ENCODE data around the gene TREH. TPM values are rescaled to one million over a fixed set of nuclear protein-coding genes. Genes with fewer than 3 reads are reported as not detected.
"Not testable (repeated sequence)": the region's sequence is repeated elsewhere in the genome, so short reads cannot be mapped to it uniquely, and the experiment has no call there.

The TREH gene, protein sequence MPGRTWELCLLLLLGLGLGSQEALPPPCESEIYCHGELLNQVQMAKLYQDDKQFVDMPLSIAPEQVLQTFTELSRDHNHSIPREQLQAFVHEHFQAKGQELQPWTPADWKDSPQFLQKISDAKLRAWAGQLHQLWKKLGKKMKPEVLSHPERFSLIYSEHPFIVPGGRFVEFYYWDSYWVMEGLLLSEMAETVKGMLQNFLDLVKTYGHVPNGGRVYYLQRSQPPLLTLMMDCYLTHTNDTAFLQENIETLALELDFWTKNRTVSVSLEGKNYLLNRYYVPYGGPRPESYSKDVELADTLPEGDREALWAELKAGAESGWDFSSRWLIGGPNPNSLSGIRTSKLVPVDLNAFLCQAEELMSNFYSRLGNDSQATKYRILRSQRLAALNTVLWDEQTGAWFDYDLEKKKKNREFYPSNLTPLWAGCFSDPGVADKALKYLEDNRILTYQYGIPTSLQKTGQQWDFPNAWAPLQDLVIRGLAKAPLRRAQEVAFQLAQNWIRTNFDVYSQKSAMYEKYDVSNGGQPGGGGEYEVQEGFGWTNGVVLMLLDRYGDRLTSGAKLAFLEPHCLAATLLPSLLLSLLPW
- total RNA-seq (1.0 TPM), polyA plus RNA-seq (ENCODE audit: insufficient read depth, low read depth, low replicate concordance) (10.2 TPM)
- long read RNA-seq, donor 1: 0 reads
- long read RNA-seq, donor 2: 0 reads
- long read RNA-seq, donor 3: 0 reads
- long read RNA-seq, donor 4: 0 reads
- long read RNA-seq, donor 5: 0 reads
- long read RNA-seq, donor 6: 0 reads
- long read RNA-seq, donor 7, partial matches to known transcripts: 0 of 2 reads
- long read RNA-seq, donor 7, other reads (novel, unspliced or antisense): 0 of 2 reads
- long read RNA-seq, donor 8: 0 reads
- long read RNA-seq, donor 9: 0 reads
- long read RNA-seq, donor 10, partial matches to known transcripts: 0 of 1 reads
- long read RNA-seq, donor 10, other reads (novel, unspliced or antisense): 0 of 1 reads

- Histone ChIP-seq H3K9me3 (ENCODE audit: control insufficient read depth in 2 of 3, insufficient read depth in 1 of 3, low read length in 3 of 3) (no peaks in the 10 kb centered on the region), H3K4me3 (ENCODE audit: low read length in 3 of 3) (peak within 1 kb of the TSS in 2 of 3 donors; percentile 14 to 23), H3K27me3 (ENCODE audit: control insufficient read depth, insufficient read depth, low read length) (no peaks in the 10 kb centered on the region), H3K9ac (ENCODE audit: low read length in 3 of 3) (no peak within 1 kb of the TSS), H3K36me3 (ENCODE audit: control insufficient read depth in 2 of 3, insufficient read depth in 3 of 3, low read length in 3 of 3) (no peaks in the 10 kb centered on the region), H3K27ac (ENCODE audit: low read depth in 2 of 2, low read length in 2 of 2) (peak within 1 kb of the TSS; percentile 1 to 17), H3K4me1 (ENCODE audit: control insufficient read depth in 2 of 3, insufficient read depth in 2 of 3, low read depth in 1 of 3, low read length in 3 of 3) (peaks cover 0 to 5% (median 4%) of the 10 kb centered on the region in 3 donors)
- TF ChIP-seq CTCF (IDR thresholded peaks at IDR 0.05; ENCODE audit: borderline replicate concordance, extremely low read depth, insufficient read depth): no peak
- DNase-seq (no peak), FAIRE-seq (no peak)
- intact Hi-C loops (cut with DNase I): no loop called here
These were observed at the start of gene TREH for GRCh38 chr11:118679483-118679882. TREH (minus strand) TSS chr11:118679650; CDS start chr11:118679627, 23 bp downstream.

DNA sequence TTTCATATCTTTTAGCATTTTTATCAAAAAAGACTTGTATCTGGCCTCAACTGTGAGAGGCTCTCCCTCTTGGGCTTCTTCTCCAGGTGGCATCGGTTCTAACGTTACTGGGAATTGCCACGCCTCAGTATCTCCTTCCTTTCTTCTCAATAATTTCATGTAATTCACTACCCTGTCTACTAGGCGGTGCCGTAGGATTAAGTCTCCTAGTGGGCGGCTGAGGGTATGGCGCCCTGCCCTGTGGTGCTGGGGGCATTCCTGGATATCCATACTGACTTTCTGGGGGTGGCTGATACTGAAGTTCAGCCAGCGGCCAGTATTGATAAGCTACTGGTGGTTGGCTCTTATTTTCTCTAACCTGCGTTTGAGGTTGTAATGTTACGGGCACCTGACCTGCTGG is 48.7 kb upstream of the TREH start:
- H3K9me3 ChIP-seq (ENCODE audit: control insufficient read depth in 2 of 3, insufficient read depth in 1 of 3, low read length in 3 of 3); H3K9ac ChIP-seq (ENCODE audit: low read length in 3 of 3); H3K27ac ChIP-seq (ENCODE audit: low read depth in 2 of 2, low read length in 2 of 2); DNase-seq; intact Hi-C loops (cut with DNase I); H3K27me3 ChIP-seq (ENCODE audit: control insufficient read depth, insufficient read depth, low read length); H3K4me3 ChIP-seq (ENCODE audit: low read length in 3 of 3); FAIRE-seq; H3K4me1 ChIP-seq (ENCODE audit: control insufficient read depth in 2 of 3, insufficient read depth in 2 of 3, low read depth in 1 of 3, low read length in 3 of 3); H3K36me3 ChIP-seq (ENCODE audit: control insufficient read depth in 2 of 3, insufficient read depth in 3 of 3, low read length in 3 of 3): not testable (repeated sequence)

DNA sequence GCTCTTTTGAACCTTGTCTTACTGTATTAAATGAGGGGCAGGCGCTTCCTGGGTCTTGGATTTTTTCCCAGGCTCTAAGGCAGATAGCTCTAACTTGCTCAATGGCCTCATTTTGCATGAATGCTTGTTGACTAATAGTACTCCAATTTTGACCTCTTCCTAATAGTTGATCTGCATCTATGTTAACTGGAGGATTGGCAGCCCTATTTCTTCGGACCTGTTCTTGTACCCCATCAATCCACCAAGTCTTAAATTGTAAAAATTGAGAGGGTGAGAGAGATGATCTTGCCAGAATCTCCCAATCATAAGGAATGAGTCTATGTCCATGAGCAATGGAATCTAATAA is 48.2 kb upstream of the TREH start:
- H3K4me3 ChIP-seq (ENCODE audit: low read length in 3 of 3); H3K9me3 ChIP-seq (ENCODE audit: control insufficient read depth in 2 of 3, insufficient read depth in 1 of 3, low read length in 3 of 3); H3K36me3 ChIP-seq (ENCODE audit: control insufficient read depth in 2 of 3, insufficient read depth in 3 of 3, low read length in 3 of 3); H3K27ac ChIP-seq (ENCODE audit: low read depth in 2 of 2, low read length in 2 of 2); H3K4me1 ChIP-seq (ENCODE audit: control insufficient read depth in 2 of 3, insufficient read depth in 2 of 3, low read depth in 1 of 3, low read length in 3 of 3); H3K27me3 ChIP-seq (ENCODE audit: control insufficient read depth, insufficient read depth, low read length); DNase-seq; intact Hi-C loops (cut with DNase I); H3K9ac ChIP-seq (ENCODE audit: low read length in 3 of 3); FAIRE-seq: not testable (repeated sequence)

DNA sequence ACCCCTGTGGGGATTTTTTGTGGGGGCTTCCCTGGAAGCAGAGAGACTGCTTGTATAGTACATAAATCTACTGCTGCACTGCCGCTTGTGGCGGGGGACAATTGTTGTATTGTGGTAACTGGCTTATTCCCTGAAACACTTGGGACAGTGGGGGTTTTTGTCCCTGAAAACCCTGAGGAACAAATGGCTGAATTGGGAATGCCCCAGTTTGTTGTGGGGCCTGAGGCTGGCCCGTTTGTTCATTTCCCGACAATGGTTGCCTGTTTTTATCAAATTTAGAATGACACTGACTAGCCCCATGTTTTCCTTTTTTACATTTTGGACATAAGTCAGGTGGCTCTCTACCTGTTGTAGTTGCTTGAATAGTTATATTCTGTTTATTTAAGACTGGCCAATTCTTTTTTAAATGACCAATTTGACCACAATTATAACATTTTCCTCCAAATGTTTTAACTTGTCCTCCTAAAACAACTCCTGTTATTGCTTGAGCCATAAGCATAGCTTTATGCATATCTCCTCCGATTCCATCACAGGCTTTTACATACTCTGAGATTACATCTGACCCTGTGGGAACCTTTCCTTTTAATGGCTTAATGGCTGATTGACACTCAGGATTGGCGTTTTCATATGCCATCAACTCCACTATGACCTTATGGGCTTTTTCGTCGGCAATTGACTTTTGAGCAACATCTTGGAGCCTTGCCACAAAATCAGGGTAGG is 47.7 kb upstream of the TREH start:
- H3K4me3 ChIP-seq (ENCODE audit: low read length in 3 of 3); FAIRE-seq; H3K27me3 ChIP-seq (ENCODE audit: control insufficient read depth, insufficient read depth, low read length); DNase-seq; H3K9ac ChIP-seq (ENCODE audit: low read length in 3 of 3); H3K9me3 ChIP-seq (ENCODE audit: control insufficient read depth in 2 of 3, insufficient read depth in 1 of 3, low read length in 3 of 3); intact Hi-C loops (cut with DNase I); H3K36me3 ChIP-seq (ENCODE audit: control insufficient read depth in 2 of 3, insufficient read depth in 3 of 3, low read length in 3 of 3); H3K4me1 ChIP-seq (ENCODE audit: control insufficient read depth in 2 of 3, insufficient read depth in 2 of 3, low read depth in 1 of 3, low read length in 3 of 3); H3K27ac ChIP-seq (ENCODE audit: low read depth in 2 of 2, low read length in 2 of 2): not testable (repeated sequence)

- intact Hi-C loops (cut with DNase I); H3K9ac ChIP-seq (ENCODE audit: low read length in 3 of 3); DNase-seq; H3K4me1 ChIP-seq (ENCODE audit: control insufficient read depth in 2 of 3, insufficient read depth in 2 of 3, low read depth in 1 of 3, low read length in 3 of 3); H3K4me3 ChIP-seq (ENCODE audit: low read length in 3 of 3); H3K27me3 ChIP-seq (ENCODE audit: control insufficient read depth, insufficient read depth, low read length); H3K27ac ChIP-seq (ENCODE audit: low read depth in 2 of 2, low read length in 2 of 2); FAIRE-seq; H3K36me3 ChIP-seq (ENCODE audit: control insufficient read depth in 2 of 3, insufficient read depth in 3 of 3, low read length in 3 of 3); H3K9me3 ChIP-seq (ENCODE audit: control insufficient read depth in 2 of 3, insufficient read depth in 1 of 3, low read length in 3 of 3): not testable (repeated sequence)
These were observed 42.1 kb upstream of the TREH start for GRCh38 chr11:118721478-118722015.

DNA sequence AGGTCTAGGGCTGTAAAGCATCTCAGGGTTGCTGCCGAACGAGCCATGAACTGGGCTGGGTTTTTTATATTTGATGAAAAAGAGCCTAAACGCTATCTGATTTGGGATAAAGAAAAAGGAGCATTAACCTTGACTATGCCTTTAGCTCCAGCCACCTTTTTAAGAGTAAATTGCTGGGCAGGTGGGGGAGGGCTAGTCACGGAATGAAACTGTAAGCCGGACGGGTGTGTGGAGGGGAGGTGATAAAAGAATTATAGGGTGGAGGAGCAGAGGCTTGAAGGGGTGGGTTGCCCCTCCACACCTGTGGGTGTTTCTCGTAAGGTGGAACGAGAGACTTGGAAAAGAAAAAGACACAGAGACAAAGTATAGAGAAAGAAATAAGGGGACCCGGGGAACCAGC is 41.3 kb upstream of the TREH start:
- H3K9ac ChIP-seq (ENCODE audit: low read length in 3 of 3); H3K4me1 ChIP-seq (ENCODE audit: control insufficient read depth in 2 of 3, insufficient read depth in 2 of 3, low read depth in 1 of 3, low read length in 3 of 3); H3K27me3 ChIP-seq (ENCODE audit: control insufficient read depth, insufficient read depth, low read length); FAIRE-seq; H3K9me3 ChIP-seq (ENCODE audit: control insufficient read depth in 2 of 3, insufficient read depth in 1 of 3, low read length in 3 of 3); H3K36me3 ChIP-seq (ENCODE audit: control insufficient read depth in 2 of 3, insufficient read depth in 3 of 3, low read length in 3 of 3); intact Hi-C loops (cut with DNase I); DNase-seq; H3K4me3 ChIP-seq (ENCODE audit: low read length in 3 of 3); H3K27ac ChIP-seq (ENCODE audit: low read depth in 2 of 2, low read length in 2 of 2): not testable (repeated sequence)

DNA sequence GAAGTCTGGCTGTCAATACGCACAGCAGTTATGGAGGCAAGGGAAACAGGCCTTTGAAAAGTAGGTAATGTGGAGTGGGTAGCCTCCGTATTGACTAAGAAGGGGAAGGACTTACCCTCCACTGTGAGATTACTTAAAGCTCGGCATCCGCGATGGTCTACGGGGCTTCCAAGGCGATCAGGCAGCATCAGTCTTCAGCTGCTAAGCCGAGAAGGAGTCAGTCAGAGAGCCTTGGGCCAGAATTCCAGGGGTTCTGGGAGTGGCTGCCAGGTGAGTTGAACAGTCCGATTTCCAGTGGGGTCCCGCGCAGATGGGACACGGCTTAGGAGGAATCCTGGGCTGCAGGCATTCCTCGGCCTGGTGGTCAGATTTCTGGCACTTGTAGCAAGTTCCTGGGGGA is 40.6 kb upstream of the TREH start:
- H3K9ac ChIP-seq (ENCODE audit: low read length in 3 of 3); DNase-seq; H3K9me3 ChIP-seq (ENCODE audit: control insufficient read depth in 2 of 3, insufficient read depth in 1 of 3, low read length in 3 of 3); H3K36me3 ChIP-seq (ENCODE audit: control insufficient read depth in 2 of 3, insufficient read depth in 3 of 3, low read length in 3 of 3); FAIRE-seq; H3K4me3 ChIP-seq (ENCODE audit: low read length in 3 of 3); H3K4me1 ChIP-seq (ENCODE audit: control insufficient read depth in 2 of 3, insufficient read depth in 2 of 3, low read depth in 1 of 3, low read length in 3 of 3); H3K27ac ChIP-seq (ENCODE audit: low read depth in 2 of 2, low read length in 2 of 2); H3K27me3 ChIP-seq (ENCODE audit: control insufficient read depth, insufficient read depth, low read length); intact Hi-C loops (cut with DNase I): not testable (repeated sequence)

All from kidney (tissue), 22 donors.